Right ventricle myocardium inferior (tissue), 1 donor: ENCODE data around the gene HEPHL1. TPM values are rescaled to one million over a fixed set of nuclear protein-coding genes. Genes with fewer than 3 reads are reported as not detected.
A peak's percentile ranks its signal among the peaks of the same experiment; 100 is the strongest.
"Not testable (repeated sequence)": the region's sequence is repeated elsewhere in the genome, so short reads cannot be mapped to it uniquely, and the experiment has no call there.

Experiments
- ATAC-seq: fragments of 200-7000 bp; cut with Tn5 transposase; one replicate; pipeline ENCODE4 v1.9.1; 2020; ENCODE audit warnings: mild to moderate bottlenecking, moderate library complexity
- DNase-seq: peaks from one replicate; pipeline ENCODE4 v3.0.0; 2021; ENCODE audit errors: missing footprints
- intact Hi-C: fragments of 100-400 bp; cut with DNase I; formaldehyde crosslinking; loops from one replicate; pipeline ENCODE4 v1.11.0; 2022
- total RNA-seq: library from RNA; stranded (reverse); fragmentation: NEBNext Ultra II Directional; extraction: Animal tissue kit (Norgen Biotek cat#: 25700); gene quantifications from one replicate; pipeline ENCODE4 v1.2.1, GENCODE V29; 2021
- donor health status: DM: no; HTN: yes; CAD: no; lungs with severe emphysema.

Gene HEPHL1
- total RNA-seq, 1 donor from 2014 or later = not detected

DNA sequence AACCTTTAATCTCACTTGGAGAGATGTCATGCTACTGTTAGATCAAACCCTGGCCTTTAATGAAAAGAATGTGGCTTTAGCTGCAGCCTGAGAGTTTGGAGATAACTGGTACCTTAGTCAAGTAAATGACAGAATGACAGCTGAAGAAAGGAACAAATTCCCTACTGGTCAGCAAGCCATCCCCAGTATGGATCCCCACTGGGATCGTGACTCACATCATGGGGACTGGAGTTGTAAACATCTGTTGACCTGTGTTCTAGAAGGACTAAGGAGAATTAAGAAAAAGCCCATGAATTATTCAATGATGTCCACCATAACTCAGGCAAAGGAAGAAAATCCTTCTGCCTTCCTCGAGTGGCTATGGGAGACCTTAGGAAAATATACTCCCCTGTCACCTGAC is 99.4 kb downstream of the HEPHL1 start:
- DNase-seq, intact Hi-C loops, ATAC-seq: not testable (repeated sequence)

DNA sequence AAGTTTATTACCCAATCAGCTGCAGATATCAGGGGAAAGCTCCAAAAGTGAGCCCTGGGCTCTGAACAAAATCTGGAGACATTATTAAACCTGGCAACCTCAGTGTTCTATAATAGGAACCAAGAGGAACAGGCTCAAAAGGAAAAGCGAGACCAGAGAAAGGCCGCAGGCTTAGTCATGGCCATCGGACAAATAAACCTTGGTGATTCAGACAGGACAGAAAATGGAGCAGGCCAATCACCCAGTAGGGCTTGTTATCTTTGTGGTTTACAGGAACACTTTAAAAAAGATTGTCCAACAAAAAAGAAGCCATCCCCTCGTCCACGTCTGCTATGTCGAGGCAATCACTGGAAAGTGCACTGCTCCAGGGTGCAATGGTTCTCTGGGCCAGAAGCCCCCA is 99.8 kb downstream of the HEPHL1 start:
- ATAC-seq = no peak
- DNase-seq = no peak
- intact Hi-C loops = no loop called here

DNA sequence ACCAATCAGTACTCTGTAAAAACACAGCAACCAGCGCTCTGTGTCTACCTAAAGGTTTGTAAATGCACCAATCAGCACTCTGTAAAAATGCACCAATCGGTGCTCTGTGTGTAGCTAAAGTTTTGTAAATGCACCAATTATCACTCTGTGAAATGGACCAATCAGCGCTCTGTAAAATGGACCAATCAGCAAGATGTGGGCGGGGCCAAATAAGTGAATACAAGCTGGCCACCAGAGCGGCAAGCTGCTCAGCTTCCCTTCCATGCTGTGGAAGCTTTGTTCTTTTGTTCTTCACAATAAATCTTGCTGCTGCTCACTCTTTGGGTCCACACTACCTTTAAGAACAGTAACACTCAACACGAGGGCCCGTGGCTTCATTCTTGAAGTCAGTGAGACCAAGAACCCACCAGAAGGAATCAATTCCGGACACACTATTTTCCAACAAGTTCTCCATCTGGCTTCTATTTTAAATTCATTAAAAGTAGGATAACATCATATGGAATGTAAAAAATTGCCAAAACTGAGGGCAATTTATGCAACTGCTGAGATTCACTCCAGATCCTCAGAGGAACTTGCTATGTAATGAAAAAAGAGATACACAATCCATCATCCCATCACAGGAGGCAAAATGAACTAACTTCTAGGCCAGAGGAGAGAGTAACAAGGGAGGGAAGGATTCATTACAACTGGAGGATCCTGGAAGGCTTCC is 104.4 kb downstream of the HEPHL1 start:
- intact Hi-C loops = no loop called here
- DNase-seq = no peak
- no peak for ATAC-seq

DNA sequence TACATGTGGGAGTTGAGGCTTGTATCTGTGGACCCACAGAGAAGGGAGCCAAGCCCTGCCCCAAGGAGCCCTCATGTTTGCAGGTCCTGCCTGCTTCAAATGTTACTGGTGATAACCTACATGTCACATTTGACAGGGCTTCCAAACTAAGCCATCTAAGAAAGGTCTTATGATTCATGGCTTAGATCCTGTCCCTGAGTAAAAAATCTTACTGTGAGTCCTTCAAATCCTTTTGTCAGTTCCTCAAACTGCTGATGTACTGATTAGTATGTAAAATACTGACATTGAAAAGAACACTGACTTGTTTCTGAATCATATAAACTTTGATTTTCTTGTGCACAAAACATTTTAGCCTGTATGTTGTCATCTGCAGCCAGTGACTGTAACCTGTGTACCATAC is 106.5 kb downstream of the HEPHL1 start:
- intact Hi-C loops = no loop called here
- no peak for ATAC-seq
- DNase-seq = no peak

DNA sequence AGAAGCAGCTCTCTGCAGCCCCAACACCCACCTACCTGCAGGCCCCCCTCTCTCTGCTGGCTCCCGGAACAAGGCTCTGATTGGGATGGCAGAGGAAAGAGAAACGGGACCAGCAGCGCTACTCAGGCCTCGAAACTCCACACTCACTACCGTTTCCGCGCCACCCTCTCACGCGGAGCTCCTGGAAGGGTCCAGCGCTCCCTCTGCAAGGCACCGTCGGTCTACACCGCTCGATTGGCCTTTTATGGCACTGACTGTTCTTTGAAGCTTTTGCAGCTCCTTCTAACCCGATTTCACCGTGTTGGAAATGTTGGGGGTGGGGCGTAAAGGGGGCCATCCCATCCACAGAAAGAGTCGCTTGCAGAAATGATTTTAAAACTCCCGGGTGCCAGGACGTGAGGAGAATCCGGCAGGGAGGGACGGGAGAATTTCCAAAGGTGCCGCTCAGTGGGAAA is 107.2 kb downstream of the HEPHL1 start:
- ATAC-seq (peak; percentile 21), DNase-seq (no peak)
- intact Hi-C loops = no loop called here

DNA sequence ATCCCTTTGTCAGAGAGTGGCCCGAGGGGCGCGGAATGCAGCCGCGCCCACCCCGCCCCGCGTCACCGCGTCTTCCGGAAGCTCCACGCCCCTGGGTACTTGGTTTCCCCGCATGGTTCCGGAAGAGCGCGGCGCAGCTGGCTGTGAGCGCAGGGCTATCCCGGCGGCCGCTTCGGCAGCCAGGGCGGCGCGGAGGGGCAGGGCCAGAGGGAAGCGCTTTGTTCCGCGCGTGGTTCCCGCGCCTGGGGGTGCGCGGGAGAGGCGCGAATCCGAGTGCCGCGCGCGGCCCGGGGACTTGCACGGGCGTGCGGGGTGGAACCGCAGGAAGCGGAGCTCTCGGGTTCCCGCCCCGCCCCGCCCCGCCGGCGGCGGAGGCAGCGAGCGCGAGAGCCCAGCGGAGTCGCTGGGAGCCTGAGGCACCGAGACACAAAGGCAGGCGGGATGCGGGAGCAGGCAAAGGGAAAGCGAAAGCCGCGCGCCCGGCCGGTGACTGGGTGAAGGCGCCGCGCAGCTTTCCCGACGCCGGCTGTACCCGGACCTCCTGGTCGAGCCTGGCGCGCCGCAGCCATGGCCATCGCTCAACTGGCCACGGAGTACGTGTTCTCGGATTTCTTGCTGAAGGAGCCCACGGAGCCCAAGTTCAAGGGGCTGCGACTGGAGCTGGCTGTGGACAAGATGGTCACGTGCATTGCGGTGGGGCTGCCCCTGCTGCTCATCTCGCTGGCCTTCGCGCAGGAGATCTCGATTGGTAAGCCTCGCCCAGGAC is 107.8 kb downstream of the HEPHL1 start, which contains the start of gene PANX1:
TSS of gene PANX1 (plus strand) at position 96 of the 766 bp plus-strand sequence. CDS start at position 568, 472 bp downstream.
- ATAC-seq = peak; percentile 94
- intact Hi-C loops = no loop called here
- peak; percentile 92 for DNase-seq

DNA sequence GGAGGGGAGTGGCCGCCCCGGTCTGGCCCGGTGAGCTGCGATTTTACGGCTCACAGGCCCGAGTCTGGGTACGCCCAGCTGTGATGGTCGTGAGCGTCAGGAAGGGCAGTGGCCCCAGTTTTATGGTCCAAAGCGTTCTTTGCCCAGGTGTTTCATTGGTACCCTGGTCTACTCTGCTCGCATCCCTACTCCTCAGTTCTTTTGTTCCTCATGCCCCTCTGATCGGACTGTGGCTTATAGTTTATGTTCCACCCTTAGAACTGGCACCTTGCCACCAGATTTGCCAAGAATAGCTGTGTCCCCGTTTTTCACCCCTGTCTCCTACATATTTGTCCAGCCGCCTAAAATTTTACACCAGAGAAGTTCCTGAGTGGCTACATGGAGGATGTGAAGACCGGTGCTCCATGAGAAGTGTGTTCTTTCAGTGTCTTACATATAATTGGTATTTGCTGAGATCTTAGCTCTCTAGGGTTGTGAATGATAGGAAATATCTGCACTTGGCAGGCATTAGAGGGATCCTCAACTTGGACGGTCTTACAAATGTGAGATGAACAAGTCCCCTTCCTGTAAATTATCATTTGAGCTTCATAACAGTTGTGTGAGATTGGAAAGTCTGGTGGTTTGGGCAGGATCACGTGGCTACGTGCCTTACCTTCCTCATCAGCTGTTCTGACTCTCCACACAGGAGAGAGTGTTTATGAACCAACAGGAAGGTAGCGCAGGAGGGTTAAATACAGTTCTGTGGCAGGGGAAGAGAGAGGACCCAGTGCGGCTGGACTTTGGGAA is 108.6 kb downstream of the HEPHL1 start:
- intact Hi-C loops = no loop called here
- DNase-seq (no peak), ATAC-seq (peak; percentile 37)

DNA sequence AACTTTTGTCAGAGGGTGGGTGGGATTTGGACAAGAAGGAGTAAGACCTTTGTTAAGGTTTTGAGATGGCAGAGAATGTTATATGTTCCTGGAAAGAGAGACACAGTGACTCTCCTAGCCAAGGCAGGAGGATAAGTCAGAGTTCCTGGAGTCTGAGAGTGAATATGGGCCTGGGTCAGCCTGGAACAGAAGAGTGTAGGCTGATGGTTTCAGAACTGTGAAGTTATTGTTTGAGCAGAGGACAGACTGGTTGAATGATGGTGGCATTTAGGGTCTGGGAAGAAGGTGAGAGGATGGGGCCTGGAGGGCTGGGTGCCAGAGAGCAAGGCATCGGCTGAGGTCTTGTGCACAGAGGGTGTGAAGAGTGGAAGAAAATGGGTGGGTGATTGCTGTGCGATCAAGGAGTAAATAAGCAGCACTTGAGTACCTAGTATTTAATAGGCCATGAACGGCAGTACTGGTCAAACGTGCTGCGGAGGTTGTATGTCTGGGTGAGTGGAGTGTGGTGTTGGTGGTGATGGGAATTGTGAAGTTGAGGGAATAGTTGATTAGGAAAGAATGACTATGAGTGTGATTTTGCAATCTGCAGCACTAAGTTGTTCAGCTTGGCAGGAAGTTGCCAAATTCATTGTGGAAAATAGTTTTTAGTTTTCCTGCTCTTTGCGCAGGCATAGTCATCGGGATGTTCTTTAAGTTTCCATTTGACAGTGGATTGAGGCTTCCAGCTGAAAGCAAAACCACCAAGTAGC is 109.3 kb downstream of the HEPHL1 start:
- no peak for DNase-seq
- peak; percentile 40 for ATAC-seq
- intact Hi-C loops = no loop called here

DNA sequence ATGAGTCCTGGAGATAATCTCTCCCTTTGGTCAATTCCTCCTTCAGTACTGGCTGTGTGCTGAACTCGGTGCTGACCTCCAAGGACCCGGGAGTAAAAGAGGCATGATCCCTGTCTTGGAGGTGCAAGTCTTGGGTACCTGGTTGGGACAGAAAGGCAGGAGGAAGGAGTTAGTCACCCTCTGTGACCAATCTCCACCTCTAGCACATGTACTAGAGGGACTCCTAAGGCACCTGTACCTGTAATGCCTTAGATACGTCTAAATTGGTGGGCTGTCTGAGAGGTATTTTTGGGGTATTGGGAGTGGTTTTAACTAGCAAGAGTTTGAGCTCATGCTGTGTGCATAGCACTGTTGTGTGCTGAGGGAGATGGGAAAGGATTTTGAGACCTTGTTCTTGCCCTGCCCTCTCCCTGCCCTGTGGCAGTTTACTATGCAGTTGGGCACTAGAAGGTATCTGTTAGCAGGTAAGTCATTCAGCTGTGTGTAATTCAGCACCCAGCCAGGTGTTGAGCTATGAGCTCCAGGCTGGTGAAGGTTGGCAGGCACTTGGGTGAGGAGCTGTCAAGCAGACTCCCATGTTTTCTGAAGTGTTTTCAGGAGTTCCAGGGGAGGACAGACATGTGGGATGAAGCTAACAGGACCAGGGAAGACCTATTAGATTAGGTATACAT is 110.0 kb downstream of the HEPHL1 start:
- ATAC-seq = no peak
- intact Hi-C loops = no loop called here
- no peak for DNase-seq

DNA sequence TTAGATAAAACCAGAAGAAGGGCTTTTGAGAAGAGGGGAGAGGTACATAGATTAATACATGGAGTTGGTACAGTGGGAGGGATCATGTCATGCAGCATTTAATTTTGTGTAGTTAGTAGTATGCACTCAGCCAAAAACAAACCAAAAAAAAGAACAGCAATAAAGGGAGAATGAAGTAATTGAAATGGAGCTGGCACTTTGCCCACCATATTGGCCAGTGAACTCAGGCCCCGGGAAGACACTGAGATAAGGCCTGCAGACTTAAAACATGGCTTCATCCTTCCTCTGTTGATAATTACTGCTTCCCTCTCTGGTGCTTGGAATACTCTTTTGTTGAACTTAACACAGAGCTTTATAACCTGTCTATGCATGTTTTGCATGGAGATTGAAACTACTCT is 110.6 kb downstream of the HEPHL1 start:
- no peak for DNase-seq
- intact Hi-C loops = no loop called here
- peak; percentile 0 for ATAC-seq

DNA sequence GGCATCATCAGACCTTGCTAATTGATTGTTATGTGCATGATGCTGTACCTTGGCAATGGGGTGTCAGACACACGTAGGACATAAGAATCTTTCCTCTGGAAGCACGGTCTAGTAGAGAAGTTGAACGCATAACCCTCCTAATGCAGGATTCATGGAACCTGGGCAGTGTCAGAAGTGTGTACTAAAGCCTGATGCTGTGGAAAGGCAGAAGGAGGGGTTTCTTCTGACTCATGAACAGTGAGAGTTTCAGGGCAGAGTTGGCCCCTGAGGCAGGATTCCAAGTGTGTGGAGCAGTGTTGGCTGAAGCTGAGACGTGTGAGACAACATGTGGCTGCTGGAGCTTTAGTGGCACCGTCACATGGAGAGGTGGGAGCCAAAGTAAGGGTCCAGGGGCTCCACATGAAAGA is 111.0 kb downstream of the HEPHL1 start:
- DNase-seq (no peak), ATAC-seq (no peak)
- intact Hi-C loops = no loop called here

DNA sequence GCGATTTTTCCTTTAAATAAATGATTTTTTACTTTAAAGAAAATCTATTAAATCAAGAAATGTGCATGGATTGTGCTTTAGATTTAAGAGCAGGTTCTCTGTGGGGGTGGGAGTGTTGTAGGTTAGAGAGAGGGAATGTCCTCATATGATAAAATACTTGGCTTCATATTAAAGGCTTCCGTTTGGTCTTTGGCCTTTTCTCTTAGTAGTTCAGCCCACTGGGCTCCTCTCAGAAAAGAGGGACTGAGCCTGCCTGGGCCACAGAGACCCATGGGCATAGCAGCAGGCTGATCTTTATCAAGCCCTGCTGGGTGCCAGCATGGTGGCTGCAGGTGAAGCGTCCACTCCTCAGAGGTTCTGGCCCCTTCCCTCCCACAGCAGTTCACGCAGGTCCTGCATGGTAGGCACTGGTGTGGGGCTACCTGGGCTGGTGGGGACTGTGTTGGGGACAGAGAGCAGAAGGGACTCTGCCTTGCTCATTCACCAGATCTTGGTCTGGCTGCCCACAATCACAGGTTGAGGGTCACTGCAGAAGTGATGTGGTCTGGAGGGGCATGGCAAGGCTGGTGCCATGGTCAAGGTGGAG is 111.8 kb downstream of the HEPHL1 start:
- intact Hi-C loops = no loop called here
- no peak for ATAC-seq

DNA sequence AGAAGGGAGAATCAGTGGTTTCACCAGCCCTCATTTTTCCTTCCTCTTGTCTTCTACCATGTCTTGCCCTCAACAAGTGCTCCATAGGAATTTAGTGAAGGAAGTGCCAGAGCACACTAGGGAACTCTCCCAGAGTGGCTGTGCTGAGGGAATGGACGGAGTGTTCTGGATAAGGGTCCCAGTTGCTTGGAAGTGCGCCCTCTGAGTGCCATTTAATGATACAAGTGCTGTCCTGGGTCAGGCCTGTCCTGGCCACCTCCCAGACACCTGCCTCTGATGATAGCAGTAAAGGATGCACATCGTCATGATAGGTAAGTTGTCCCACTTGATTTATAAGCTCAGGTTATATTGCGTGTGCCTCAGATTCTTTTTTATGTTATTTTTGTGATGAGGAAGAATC is 112.6 kb downstream of the HEPHL1 start:
- intact Hi-C loops = no loop called here
- peak; percentile 33 for ATAC-seq

More for the DNA sequence above, 111.8 kb downstream of the HEPHL1 start:
- no peak for DNase-seq

DNA sequence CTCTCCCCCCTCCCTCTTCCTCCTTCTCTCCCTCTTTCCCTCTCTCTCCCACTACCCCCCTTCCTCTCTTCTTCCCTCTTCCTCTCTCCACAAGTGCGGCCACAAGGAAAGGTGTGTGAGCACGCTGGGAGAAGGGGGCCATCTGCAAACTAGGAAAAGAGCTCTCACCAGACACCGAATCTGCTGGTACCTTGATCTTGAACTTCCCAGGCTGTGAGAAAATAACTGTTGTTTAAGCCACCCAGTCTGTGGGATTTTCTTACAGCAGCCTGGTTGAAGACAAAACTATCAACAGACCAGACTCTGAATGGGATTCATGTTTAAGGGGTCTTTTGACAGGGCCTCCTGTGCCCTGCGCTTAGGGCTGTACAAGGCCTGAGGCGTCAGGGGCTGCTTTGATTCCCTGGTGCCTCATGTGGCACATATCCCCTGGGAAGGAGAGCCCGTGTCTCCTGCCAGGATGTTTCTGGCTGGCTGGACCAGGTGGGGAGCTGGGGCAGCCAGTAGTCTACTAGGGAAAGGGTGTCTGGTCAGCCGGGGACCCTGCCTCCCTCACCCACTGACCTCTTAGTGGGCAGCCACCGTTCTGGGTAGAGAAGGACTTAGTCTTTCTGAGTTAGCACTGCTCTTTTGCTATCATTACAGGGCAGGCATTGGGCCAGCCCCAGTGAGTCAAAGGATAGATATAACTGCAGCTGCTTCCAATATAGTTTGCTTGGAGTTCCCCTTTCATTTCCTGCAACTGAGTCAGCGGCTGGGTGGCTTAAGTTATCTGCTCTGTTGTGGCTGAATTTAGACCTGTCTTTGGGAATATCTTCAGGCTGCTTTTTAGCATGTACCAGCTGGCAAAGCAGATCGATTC is 113.7 kb downstream of the HEPHL1 start:
- intact Hi-C loops = no loop called here

More for the DNA sequence above, 112.6 kb downstream of the HEPHL1 start:
- DNase-seq = no peak

DNA sequence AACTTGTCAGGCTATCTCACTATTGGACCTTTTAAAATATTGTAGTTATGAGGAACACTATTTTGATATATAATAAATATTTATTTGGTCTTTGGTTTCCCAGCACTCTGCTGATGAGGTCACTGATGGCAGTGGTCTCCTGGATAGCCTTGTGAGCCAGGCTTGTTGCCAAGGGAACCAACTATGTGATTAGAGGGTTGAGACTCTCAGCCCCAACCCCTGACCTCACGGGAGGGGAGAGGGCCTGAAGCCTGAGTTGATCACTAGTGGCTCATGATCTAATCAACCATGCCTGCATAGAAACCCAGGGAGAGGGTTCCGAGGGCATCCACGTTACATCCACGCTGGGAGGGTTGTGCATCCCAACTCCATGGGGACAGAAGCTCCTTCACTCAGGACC is 118.3 kb downstream of the HEPHL1 start:
- intact Hi-C loops = no loop called here
- DNase-seq = no peak
- ATAC-seq = no peak

More for the DNA sequence above, 113.7 kb downstream of the HEPHL1 start:
- DNase-seq (peak; percentile 83), ATAC-seq (peak; percentile 71)

DNA sequence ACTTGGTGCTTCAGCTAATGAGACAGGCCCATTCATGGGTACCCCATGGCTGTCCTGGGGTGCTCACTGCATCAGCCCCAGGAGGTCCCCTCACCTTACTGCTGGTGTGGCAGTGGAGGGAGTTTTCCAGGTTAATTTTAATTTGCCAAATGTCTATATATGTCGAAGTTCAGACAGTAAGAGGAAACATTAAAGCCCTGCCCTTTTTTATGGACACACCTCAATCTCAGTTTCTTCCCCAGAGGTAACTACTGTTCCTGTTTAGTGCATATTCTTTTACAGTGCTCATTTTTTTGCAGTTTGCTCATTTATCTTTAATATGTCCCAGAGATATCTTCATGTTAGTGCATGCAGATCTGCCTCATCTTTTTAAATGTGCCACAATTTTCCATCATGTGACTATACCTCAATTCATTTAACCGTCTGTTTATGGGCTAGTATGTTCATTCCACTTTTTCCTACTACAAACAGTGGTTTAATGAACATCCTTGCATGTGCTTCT is 119.1 kb downstream of the HEPHL1 start:
- ATAC-seq = no peak
- intact Hi-C loops = no loop called here
- DNase-seq = no peak
